Pons (tissue), 1 donor: Measurements from ENCODE around the gene TRIM22.

ENCODE experiments used
- DNase-seq: peaks from one replicate; pipeline ENCODE4 v3.0.0-alpha.2; 2016; ENCODE audit warnings: low spot score

Gene TRIM22

DNA sequence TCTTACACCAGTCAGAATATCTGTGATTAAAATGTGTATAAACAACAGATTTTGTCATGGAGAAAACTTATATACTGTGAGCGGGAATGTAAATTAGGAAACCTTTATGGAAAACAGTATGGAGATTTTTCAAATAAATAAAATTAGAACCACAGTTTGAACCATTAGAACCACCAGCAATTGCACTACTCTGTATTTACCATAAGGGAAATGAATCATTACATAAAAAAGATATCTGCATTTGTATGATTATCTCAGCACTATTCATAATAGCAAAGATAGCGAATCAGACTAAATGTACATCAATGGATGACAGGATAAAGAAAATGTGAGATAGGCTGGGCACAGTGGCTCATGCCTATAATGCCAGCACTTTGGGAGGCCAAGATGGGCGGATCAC lies 57.0 kb downstream of the TRIM22 start:
- no peak for DNase-seq

GRCh38 chr11:5749836-5750235 lies 60.2 kb downstream of the TRIM22 start:
- DNase-seq = no peak

DNA sequence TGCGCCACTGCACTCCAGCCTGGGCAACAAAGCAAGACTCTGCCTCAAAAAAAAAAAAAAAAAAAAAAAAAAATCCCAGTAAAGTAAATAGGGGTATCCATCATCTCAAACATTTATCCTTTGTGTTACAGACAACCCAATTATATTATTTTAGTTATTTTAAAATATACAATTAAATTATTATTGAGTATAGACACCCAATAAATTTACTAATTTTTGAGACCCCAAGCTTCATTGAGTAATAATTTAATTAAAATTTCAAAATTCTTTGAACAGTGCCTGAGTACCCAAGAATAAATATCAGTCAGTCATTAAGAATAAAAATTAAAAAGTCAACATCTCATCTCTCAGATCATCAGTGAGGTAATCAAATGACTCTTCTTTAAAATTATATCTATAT lies 64.4 kb downstream of the TRIM22 start, which contains the start of gene OR52N4:
TSS of gene OR52N4 (plus strand) at position 301 of the 400 bp plus-strand sequence. CDS start 498 bp downstream, outside the sequence.
- DNase-seq = no peak
